Inflammatory macrophage treated with lipopolysaccharide for 1 hour (primary cell): ENCODE data around the gene OSER1.
"Not testable (repeated sequence)": the region's sequence is repeated elsewhere in the genome, so short reads cannot be mapped to it uniquely, and the experiment has no call there.

Experiments
- DNase-seq, 2 donors: peaks; one replicate each; pipeline ENCODE4 v3.0.0-alpha.2; 2020 to 2022

The OSER1 gene

GRCh38 chr20:44199877-44200276 lies 10.7 kb downstream of the OSER1 start:
- DNase-seq = no peak

GRCh38 chr20:44198872-44199271 lies 11.7 kb downstream of the OSER1 start:
- DNase-seq = no peak

GRCh38 chr20:44196271-44196670 lies 14.3 kb downstream of the OSER1 start:
- no peak for DNase-seq

- DNase-seq = no peak
Measured at GRCh38 chr20:44195605-44196004, 15.0 kb downstream of the OSER1 start.

GRCh38 chr20:44193801-44194200 lies 16.8 kb downstream of the OSER1 start:
- no peak for DNase-seq

- DNase-seq = not testable (repeated sequence)
Measured at GRCh38 chr20:44191640-44192039, 18.9 kb downstream of the OSER1 start.

GRCh38 chr20:44190197-44190852 lies 20.2 kb downstream of the OSER1 start:
- DNase-seq = peak; percentile 40 to 84

- peak; percentile 19 to 35 for DNase-seq
Measured at GRCh38 chr20:44188752-44189151, 21.8 kb downstream of the OSER1 start.

GRCh38 chr20:44187772-44188709 lies 22.5 kb downstream of the OSER1 start:
- no peak for DNase-seq

GRCh38 chr20:44187054-44187771 lies 23.4 kb downstream of the OSER1 start, which contains the start of gene JPH2:
JPH2 (minus strand) TSS chr20:44187188; CDS start chr20:44186705, 483 bp downstream.
- no peak for DNase-seq

GRCh38 chr20:44186674-44187053 lies 23.9 kb downstream of the OSER1 start:
- no peak for DNase-seq

GRCh38 chr20:44186201-44186600 lies 24.4 kb downstream of the OSER1 start:
- no peak for DNase-seq

GRCh38 chr20:44185574-44185973 lies 25.0 kb downstream of the OSER1 start:
- DNase-seq = no peak

- DNase-seq = no peak
Measured at GRCh38 chr20:44183282-44183681, 27.3 kb downstream of the OSER1 start.

GRCh38 chr20:44182863-44183262 lies 27.7 kb downstream of the OSER1 start:
- no peak for DNase-seq

- no peak for DNase-seq
Measured at GRCh38 chr20:44182135-44182765, 28.3 kb downstream of the OSER1 start.

- no peak for DNase-seq
Measured at GRCh38 chr20:44181611-44182010, 29.0 kb downstream of the OSER1 start.

- DNase-seq = no peak
Measured at GRCh38 chr20:44180814-44181213, 29.8 kb downstream of the OSER1 start.

GRCh38 chr20:44176833-44177534 lies 33.6 kb downstream of the OSER1 start:
- DNase-seq = no peak

- DNase-seq = no peak
Measured at GRCh38 chr20:44174996-44175765, 35.4 kb downstream of the OSER1 start.

- no peak for DNase-seq
Measured at GRCh38 chr20:44173846-44174245, 36.7 kb downstream of the OSER1 start.
